Measurements from ENCODE around the gene FKBP11. TPM values are rescaled to one million over a fixed set of nuclear protein-coding genes. Genes with fewer than 3 reads are reported as not detected.

The FKBP11 gene
- total and polyA plus RNA-seq, 2 of the 13 experiments (the other 11 are each of a cell fraction or from before 2014, with no cell fraction given) = 15.5 to 19.4 TPM

GRCh38 chr12:48883305-48884161 is 41.8 kb downstream of the FKBP11 start (continued):
- peak; percentile 17; the same call in 1 of the 2 replicates for TF ChIP-seq ZNF609 (CRISPR knock-in tag; IDR thresholded peaks at IDR 0.05; ENCODE audit: borderline replicate concordance)
- TF ChIP-seq KLF6 (CRISPR knock-in tag; IDR thresholded peaks at IDR 0.05) = no peak
- no peak for TF ChIP-seq HNRNPK (IDR thresholded peaks at IDR 0.05; ENCODE audit: low read depth, low read length, poor library complexity, severe bottlenecking)
- TF ChIP-seq NFE2L2 (IDR thresholded peaks at IDR 0.05; ENCODE audit: low read length) = no peak
- TF ChIP-seq MXD3 (CRISPR knock-in tag; IDR thresholded peaks at IDR 0.05) = no peak
- no peak for TF ChIP-seq TFDP2 (CRISPR knock-in tag; IDR thresholded peaks at IDR 0.05)
- TF ChIP-seq ISL2 (CRISPR knock-in tag; IDR thresholded peaks at IDR 0.05) = peak; percentile 56; the same call in 1 of the 2 replicates
- TF ChIP-seq ZNF331 (CRISPR knock-in tag; IDR thresholded peaks at IDR 0.05) = peak; percentile 63
- no peak for TF ChIP-seq ZSCAN29 (CRISPR knock-in tag; conservative IDR thresholded peaks at IDR 0.05)
- TF ChIP-seq ZFP90 (CRISPR knock-in tag; IDR thresholded peaks at IDR 0.05; ENCODE audit: borderline replicate concordance) = no peak
- TF ChIP-seq, protein P1, sequence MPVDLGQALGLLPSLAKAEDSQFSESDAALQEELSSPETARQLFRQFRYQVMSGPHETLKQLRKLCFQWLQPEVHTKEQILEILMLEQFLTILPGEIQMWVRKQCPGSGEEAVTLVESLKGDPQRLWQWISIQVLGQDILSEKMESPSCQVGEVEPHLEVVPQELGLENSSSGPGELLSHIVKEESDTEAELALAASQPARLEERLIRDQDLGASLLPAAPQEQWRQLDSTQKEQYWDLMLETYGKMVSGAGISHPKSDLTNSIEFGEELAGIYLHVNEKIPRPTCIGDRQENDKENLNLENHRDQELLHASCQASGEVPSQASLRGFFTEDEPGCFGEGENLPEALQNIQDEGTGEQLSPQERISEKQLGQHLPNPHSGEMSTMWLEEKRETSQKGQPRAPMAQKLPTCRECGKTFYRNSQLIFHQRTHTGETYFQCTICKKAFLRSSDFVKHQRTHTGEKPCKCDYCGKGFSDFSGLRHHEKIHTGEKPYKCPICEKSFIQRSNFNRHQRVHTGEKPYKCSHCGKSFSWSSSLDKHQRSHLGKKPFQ (CRISPR knock-in tag; IDR thresholded peaks at IDR 0.05; ENCODE audit: insufficient replicate concordance) = no peak
- TF ChIP-seq, protein P2, sequence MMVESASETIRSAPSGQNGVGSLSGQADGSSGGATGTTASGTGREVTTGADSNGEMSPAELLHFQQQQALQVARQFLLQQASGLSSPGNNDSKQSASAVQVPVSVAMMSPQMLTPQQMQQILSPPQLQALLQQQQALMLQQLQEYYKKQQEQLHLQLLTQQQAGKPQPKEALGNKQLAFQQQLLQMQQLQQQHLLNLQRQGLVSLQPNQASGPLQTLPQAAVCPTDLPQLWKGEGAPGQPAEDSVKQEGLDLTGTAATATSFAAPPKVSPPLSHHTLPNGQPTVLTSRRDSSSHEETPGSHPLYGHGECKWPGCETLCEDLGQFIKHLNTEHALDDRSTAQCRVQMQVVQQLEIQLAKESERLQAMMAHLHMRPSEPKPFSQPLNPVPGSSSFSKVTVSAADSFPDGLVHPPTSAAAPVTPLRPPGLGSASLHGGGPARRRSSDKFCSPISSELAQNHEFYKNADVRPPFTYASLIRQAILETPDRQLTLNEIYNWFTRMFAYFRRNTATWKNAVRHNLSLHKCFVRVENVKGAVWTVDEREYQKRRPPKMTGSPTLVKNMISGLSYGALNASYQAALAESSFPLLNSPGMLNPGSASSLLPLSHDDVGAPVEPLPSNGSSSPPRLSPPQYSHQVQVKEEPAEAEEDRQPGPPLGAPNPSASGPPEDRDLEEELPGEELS (CRISPR knock-in tag; IDR thresholded peaks at IDR 0.05) = peak; percentile 84
- TF ChIP-seq ZNF574 (CRISPR knock-in tag; IDR thresholded peaks at IDR 0.05) = no peak
